Measurements from ENCODE around the gene WDR73. TPM values are rescaled to one million over a fixed set of nuclear protein-coding genes. Genes with fewer than 3 reads are reported as not detected.
A peak's percentile ranks its signal among the peaks of the same experiment; 100 is the strongest.

The WDR73 gene
- total and polyA plus RNA-seq, 9 of the 15 experiments (the other 6 are each of a cell fraction or from before 2014, with no cell fraction given): 9.2 to 25.4 (median 21.7) TPM

- TF ChIP-seq TRIM28 (IDR thresholded peaks at IDR 0.05) (no peak), CEBPZ (IDR thresholded peaks at IDR 0.05; ENCODE audit: borderline replicate concordance, low read depth, low read length) (no peak), POLR3A (IDR thresholded peaks at IDR 0.05; ENCODE audit: borderline replicate concordance, extremely low read depth, insufficient read depth, insufficient read length) (no peak), CUX1 (CRISPR knock-in tag; IDR thresholded peaks at IDR 0.05) (no peak), NELFE (IDR thresholded peaks at IDR 0.05; ENCODE audit: insufficient read depth, insufficient read length) (no peak), ZBTB7A (IDR thresholded peaks at IDR 0.05; ENCODE audit: borderline replicate concordance, control insufficient read depth, low read depth, low read length) (peak; percentile 63; the same call in 1 of the 2 replicates), TCF7 (IDR thresholded peaks at IDR 0.05; ENCODE audit: borderline replicate concordance) (no peak), HSF4 (CRISPR knock-in tag; IDR thresholded peaks at IDR 0.05; ENCODE audit: borderline replicate concordance) (no peak), KLF6 (CRISPR knock-in tag; IDR thresholded peaks at IDR 0.05; ENCODE audit: borderline replicate concordance) (no peak), U2AF1 (optimal IDR thresholded peaks at IDR 0.05; ENCODE audit: low read depth, low read length) (no peak), ZNF3 (CRISPR knock-in tag; IDR thresholded peaks at IDR 0.05) (no peak), HDAC2 (IDR thresholded peaks at IDR 0.05) (peak; percentile 76), SIN3B (IDR thresholded peaks at IDR 0.05; ENCODE audit: low read depth) (no peak)
These were observed 788 bp upstream of the WDR73 start (continued) for GRCh38 chr15:84654689-84655453.
